DMS114 treated with DMSO at 0.1 percent for 48 hours (cell line): Measurements from ENCODE around the gene NINJ1.

ENCODE experiments used
- DNase-seq: peaks from one replicate; lab custom pipeline; 2025; ENCODE audit not compliant: unreplicated experiment; lab: John Stamatoyannopoulos, UW

NINJ1 gene

GRCh38 chr9:93133681-93134014 lies 403 bp downstream of the NINJ1 start:
- no peak for DNase-seq

GRCh38 chr9:93132946-93133680 lies 938 bp downstream of the NINJ1 start:
- DNase-seq = no peak

- no peak for DNase-seq
Measured at GRCh38 chr9:93132287-93132927, 1.6 kb downstream of the NINJ1 start.

- no peak for DNase-seq
Measured at GRCh38 chr9:93131599-93132286, 2.3 kb downstream of the NINJ1 start.

GRCh38 chr9:93130861-93131481 lies 3.1 kb downstream of the NINJ1 start:
- DNase-seq = no peak

- no peak for DNase-seq
Measured at GRCh38 chr9:93129691-93130500, 4.2 kb downstream of the NINJ1 start.

- no peak for DNase-seq
Measured at GRCh38 chr9:93129286-93129685, 4.8 kb downstream of the NINJ1 start.

- no peak for DNase-seq
Measured at GRCh38 chr9:93128715-93129224, 5.3 kb downstream of the NINJ1 start.

GRCh38 chr9:93128011-93128714 lies 5.9 kb downstream of the NINJ1 start:
- DNase-seq = no peak

- no peak for DNase-seq
Measured at GRCh38 chr9:93127395-93127911, 6.6 kb downstream of the NINJ1 start.

GRCh38 chr9:93126825-93127368 lies 7.2 kb downstream of the NINJ1 start:
- DNase-seq = no peak

- no peak for DNase-seq
Measured at GRCh38 chr9:93126151-93126781, 7.8 kb downstream of the NINJ1 start.

- DNase-seq = no peak
Measured at GRCh38 chr9:93125331-93125894, 8.6 kb downstream of the NINJ1 start.

GRCh38 chr9:93124793-93125192 lies 9.3 kb downstream of the NINJ1 start:
- DNase-seq = no peak

GRCh38 chr9:93123561-93124283 lies 10.3 kb downstream of the NINJ1 start:
- no peak for DNase-seq

GRCh38 chr9:93122721-93123221 lies 11.3 kb downstream of the NINJ1 start:
- no peak for DNase-seq

- no peak for DNase-seq
Measured at GRCh38 chr9:93121316-93122241, 12.5 kb downstream of the NINJ1 start.
